ENCODE measurements around the gene MOSMO. TPM values are rescaled to one million over a fixed set of nuclear protein-coding genes. Genes with fewer than 3 reads are reported as not detected.

The MOSMO gene
- total and polyA plus RNA-seq, 9 of the 15 experiments (the other 6 are each of a cell fraction or from before 2014, with no cell fraction given): 1.9 to 13.3 (median 7.7) TPM

DNA sequence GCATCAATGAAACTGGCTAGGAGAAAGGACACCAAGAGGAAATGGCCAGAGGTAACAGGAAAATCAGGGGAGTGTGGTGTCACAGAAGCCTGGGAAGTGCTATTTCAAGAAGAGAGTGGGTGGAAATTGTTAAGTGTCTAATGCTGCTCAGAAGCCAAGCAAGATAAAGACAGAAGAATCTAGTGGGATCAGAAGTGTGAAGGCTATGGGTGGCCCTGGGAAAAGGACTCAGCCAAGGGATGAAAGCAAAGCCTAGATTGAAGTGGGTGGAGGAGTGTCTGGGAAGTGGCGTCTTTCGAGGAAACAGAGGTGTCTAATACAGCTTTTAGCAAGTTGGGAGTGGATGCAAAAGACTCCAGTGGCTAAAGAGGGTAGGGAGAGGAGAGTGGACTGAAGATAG lies 20.4 kb upstream of the MOSMO start:
- Histone ChIP-seq H3K27me3 (ENCODE audit: control insufficient read depth in 2 of 2, insufficient read depth in 2 of 2, low read length in 2 of 2) (no peaks in the 10 kb centered on the region), H2AFZ (ENCODE audit: low read depth, low read length) (no peak overlapping the region), H3K36me3 (ENCODE audit: control insufficient read depth, insufficient read depth, low read length) (peaks cover 35% of the 10 kb centered on the region), H3K27ac (ENCODE audit: extremely low read depth, low read depth, low read length) (no peak overlapping the region), H4K20me1 (replicated peaks; ENCODE audit: control insufficient read depth, insufficient read depth, low read length) (no peaks in the 10 kb centered on the region), H3K9me3 (replicated peaks; ENCODE audit: control insufficient read depth, insufficient read depth, low read depth, low read length) (no peaks in the 10 kb centered on the region), H3K4me3 (no peak overlapping the region), H3K9ac (ENCODE audit: insufficient read depth in 1 of 2, low read depth in 2 of 2, low read length in 2 of 2) (no peak overlapping the region), H3K9me1 (ENCODE audit: control insufficient read depth, insufficient read depth, low read length) (no peaks in the 10 kb centered on the region), H3K79me2 (ENCODE audit: control insufficient read depth, insufficient read depth, low read length) (no peaks in the 10 kb centered on the region), H3K4me1 (replicated peaks in 1 of 2; ENCODE audit: control insufficient read depth in 2 of 2, insufficient read depth in 2 of 2, low read length in 2 of 2) (no peaks in the 10 kb centered on the region; a peak in 1 of 5 replicates), H3K4me2 (ENCODE audit: insufficient read depth, low read length) (no peak overlapping the region)
- intact Hi-C loops (cut with micrococcal nuclease) (no loop called here), in situ Hi-C loops (cut with MboI) (no loop called here)
- ChIA-PET CTCF (ENCODE audit: low intra/inter-chr PET ratio) (no interaction called here), POLR2A (interaction anchor here (0.6 kb wide), 1 partner anchor 107 kb away, joined by 3 read pairs; no protein-coding TSS in a partner anchor)
- DNase-seq (ENCODE audit: extremely low read depth in 1 of 4, low spot score in 3 of 4): no peak
- ATAC-seq: no peak; the same call in 2 of the 3 replicates
- TF ChIP-seq POLR2A (conservative IDR thresholded peaks at IDR 0.05) (peak; percentile 19; the same call in 1 of the 2 replicates), BCL6 (CRISPR knock-in tag; IDR thresholded peaks at IDR 0.05) (no peak)
- TF ChIP-seq, protein P1, sequence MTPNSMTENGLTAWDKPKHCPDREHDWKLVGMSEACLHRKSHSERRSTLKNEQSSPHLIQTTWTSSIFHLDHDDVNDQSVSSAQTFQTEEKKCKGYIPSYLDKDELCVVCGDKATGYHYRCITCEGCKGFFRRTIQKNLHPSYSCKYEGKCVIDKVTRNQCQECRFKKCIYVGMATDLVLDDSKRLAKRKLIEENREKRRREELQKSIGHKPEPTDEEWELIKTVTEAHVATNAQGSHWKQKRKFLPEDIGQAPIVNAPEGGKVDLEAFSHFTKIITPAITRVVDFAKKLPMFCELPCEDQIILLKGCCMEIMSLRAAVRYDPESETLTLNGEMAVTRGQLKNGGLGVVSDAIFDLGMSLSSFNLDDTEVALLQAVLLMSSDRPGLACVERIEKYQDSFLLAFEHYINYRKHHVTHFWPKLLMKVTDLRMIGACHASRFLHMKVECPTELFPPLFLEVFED (CRISPR knock-in tag; conservative IDR thresholded peaks at IDR 0.05): 0 out of 2 replicates have a peak, but pooled peaks have one; percentile 34
- 64% methylated on average over 2 of the region's 2 CpGs for WGBS (ENCODE audit: insufficient coverage, low coverage, missing lambda C conversion rate)
- BruUV-seq (replicated peaks): no TSS peak
- no peak for FAIRE-seq

DNA sequence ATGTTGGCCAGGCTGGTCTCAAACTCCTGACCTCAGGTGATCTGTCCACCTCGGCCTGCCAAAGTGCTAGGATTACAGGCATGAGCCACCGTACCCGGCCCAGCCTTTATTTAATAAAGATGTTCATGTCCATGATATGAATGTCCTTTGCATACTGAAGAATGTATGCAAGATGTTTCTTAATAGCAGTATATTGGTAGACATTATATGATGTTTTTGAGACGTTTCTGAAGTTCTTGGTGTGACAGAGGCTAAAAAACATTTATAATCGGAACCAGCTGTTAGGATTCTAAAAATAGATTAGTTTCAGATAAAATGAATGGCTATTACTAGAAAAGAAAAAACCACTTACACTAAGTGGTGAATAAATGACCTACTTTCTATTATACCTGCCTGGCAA lies 18.8 kb upstream of the MOSMO start:
- H3K4me2 ChIP-seq (ENCODE audit: insufficient read depth, low read length): no peak overlapping the region
- H3K27ac ChIP-seq (ENCODE audit: extremely low read depth, low read depth, low read length): no peak overlapping the region
- no peak overlapping the region for H3K4me3 ChIP-seq
- in situ Hi-C loops (cut with MboI): no loop called here
- ATAC-seq (no peak), DNase-seq (ENCODE audit: extremely low read depth in 1 of 4, low spot score in 3 of 4) (no peak), FAIRE-seq (no peak)
- peaks cover 0 to under 1% of the 10 kb centered on the region in 2 experiments; a peak in 2 of 5 replicates for H3K4me1 ChIP-seq (replicated peaks in 1 of 2; ENCODE audit: control insufficient read depth in 2 of 2, insufficient read depth in 2 of 2, low read length in 2 of 2)
- CTCF ChIA-PET (ENCODE audit: low intra/inter-chr PET ratio): no interaction called here
- peaks cover 20% of the 10 kb centered on the region for H3K36me3 ChIP-seq (ENCODE audit: control insufficient read depth, insufficient read depth, low read length)
- H3K27me3 ChIP-seq (ENCODE audit: control insufficient read depth in 2 of 2, insufficient read depth in 2 of 2, low read length in 2 of 2): no peaks in the 10 kb centered on the region
- no peak overlapping the region for H2AFZ ChIP-seq (ENCODE audit: low read depth, low read length)
- H3K9ac ChIP-seq (ENCODE audit: insufficient read depth in 1 of 2, low read depth in 2 of 2, low read length in 2 of 2): no peak overlapping the region
- H4K20me1 ChIP-seq (replicated peaks; ENCODE audit: control insufficient read depth, insufficient read depth, low read length): no peaks in the 10 kb centered on the region
- POLR2A ChIA-PET: interaction anchor here (0.7 to 2.8 kb wide), 3 partner anchors 10 to 36 kb away, joined by 3 to 10 read pairs (median 7); partner anchors contain the start of gene UQCRC2
- intact Hi-C loops (cut with micrococcal nuclease): no loop called here
- no peaks in the 10 kb centered on the region for H3K79me2 ChIP-seq (ENCODE audit: control insufficient read depth, insufficient read depth, low read length)
- no peaks in the 10 kb centered on the region for H3K9me3 ChIP-seq (replicated peaks; ENCODE audit: control insufficient read depth, insufficient read depth, low read depth, low read length)
- no peaks in the 10 kb centered on the region for H3K9me1 ChIP-seq (ENCODE audit: control insufficient read depth, insufficient read depth, low read length)
- 48% methylated on average over 5 of the region's 5 CpGs for WGBS (ENCODE audit: insufficient coverage, low coverage, missing lambda C conversion rate)
- TF ChIP-seq CBFA2T3 (IDR thresholded peaks at IDR 0.05) (no peak), KHSRP (IDR thresholded peaks at IDR 0.05) (no peak), SMARCB1 (IDR thresholded peaks at IDR 0.05; ENCODE audit: insufficient read length, low read depth) (no peak), ZNF644 (tag; IDR thresholded peaks at IDR 0.05; ENCODE audit: low read depth) (no peak), BACH1 (tag; IDR thresholded peaks at IDR 0.05) (no peak)
- TF ChIP-seq, protein P2, sequence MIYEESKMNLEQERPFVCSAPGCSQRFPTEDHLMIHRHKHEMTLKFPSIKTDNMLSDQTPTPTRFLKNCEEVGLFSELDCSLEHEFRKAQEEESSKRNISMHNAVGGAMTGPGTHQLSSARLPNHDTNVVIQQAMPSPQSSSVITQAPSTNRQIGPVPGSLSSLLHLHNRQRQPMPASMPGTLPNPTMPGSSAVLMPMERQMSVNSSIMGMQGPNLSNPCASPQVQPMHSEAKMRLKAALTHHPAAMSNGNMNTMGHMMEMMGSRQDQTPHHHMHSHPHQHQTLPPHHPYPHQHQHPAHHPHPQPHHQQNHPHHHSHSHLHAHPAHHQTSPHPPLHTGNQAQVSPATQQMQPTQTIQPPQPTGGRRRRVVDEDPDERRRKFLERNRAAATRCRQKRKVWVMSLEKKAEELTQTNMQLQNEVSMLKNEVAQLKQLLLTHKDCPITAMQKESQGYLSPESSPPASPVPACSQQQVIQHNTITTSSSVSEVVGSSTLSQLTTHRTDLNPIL (CRISPR knock-in tag; IDR thresholded peaks at IDR 0.05): no peak
- BruUV-seq (replicated peaks): no TSS peak
